NCI-H146 treated with DMSO at 0.1 percent for 48 hours (cell line): Measurements from ENCODE around the gene ABHD5.

Experiments used
- DNase-seq: peaks from one replicate; lab custom pipeline; 2025; ENCODE audit not compliant: unreplicated experiment; lab: John Stamatoyannopoulos, UW

ABHD5 gene

DNA sequence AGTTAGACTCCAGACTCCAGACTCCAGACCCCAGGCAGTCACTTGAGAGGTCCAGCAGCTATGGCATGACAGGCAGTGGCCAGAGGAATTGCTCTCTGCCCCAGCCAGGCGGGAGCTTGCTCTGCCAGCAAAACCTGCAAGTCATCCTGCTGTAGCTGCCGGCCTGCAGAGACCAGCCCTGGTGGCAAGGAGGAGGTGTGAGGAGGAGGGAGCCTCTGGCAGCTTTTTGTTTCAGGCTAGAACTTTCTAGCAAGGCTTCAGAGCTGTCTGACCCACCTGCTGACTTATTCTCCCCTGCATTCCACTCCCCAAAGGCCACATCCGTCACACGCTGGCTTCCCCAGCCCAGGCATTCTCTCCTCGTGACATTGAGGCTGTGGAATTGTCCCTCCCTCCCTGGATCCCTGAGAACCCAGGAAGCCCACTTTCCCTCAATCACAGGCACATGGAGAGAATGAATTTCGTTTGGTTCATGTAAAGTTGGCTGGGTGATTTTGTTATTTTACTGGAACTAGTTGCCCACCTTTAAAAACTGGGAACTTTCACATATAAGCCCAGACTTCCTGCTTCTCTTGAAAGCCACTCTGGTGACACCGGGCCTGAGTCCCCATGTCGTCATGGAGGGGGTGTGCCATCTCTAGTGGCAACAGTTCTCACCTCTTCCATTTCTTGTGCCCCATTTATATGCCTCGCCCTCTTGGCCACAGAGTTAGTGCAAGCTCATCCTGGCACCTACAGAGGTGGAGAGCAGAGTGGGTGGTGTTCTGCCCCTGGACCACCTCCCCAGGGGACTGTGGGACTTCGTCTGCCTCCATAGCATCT, 82.7 kb downstream of the ABHD5 start:
- no peak for DNase-seq

DNA sequence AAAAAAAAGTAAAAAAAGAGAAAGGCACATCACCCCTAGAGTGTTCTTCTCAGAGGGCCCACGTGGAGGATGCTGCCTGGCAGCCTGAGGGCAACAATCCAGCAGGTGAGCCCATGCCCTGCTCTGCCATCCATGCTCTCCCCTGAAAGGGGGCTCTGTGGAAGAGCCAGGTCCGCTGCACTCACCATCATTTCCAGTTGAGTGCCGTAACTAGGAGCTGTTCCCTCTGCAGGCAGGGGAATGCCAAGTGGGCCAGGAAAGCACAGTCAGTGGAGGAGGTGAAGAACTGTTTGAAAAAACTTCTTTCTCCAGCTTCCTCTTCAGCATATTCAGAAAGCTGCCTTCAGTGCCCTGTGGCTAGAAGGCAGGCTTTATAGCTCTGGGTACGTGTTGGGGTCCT, 84.1 kb downstream of the ABHD5 start:
- no peak for DNase-seq

DNA sequence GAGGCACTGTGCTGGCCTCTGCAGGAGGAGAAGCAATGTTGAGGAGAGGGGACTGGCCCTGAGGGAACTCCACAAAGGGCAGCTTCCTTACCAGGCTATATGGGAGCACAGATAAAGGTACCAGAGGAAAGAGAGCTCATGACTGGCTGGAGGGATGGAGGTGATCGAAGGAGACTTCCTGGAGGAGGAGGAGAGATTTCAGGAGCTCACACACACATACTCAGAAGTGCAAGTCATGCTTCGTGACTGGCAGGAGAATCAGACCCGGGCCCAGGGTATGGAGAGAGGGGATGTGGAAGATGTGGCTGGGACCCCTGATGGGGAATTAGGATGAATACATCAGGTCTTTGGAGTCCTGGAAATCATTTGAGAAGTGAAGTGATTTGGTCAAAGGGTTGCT, 85.4 kb downstream of the ABHD5 start:
- no peak for DNase-seq

DNA sequence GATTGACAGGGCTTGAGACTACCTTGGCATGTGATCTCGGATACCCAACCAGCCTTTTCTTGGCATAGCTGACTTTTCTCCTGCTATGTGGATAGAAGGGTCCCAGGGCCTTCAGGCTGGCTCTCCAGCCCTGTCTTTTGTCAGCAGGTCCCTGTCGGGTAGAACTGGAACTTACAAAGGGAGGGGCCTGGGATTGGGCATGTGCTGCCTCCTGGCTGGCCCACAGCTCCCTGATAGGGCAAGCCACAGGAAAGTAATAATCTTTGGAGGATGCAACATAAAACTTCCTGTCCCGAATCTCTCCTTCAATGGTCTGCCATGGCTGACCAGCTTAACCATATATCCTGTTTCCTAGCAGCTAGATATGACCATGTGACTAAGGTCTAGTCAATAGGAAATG, 89.1 kb downstream of the ABHD5 start:
- no peak for DNase-seq

DNA sequence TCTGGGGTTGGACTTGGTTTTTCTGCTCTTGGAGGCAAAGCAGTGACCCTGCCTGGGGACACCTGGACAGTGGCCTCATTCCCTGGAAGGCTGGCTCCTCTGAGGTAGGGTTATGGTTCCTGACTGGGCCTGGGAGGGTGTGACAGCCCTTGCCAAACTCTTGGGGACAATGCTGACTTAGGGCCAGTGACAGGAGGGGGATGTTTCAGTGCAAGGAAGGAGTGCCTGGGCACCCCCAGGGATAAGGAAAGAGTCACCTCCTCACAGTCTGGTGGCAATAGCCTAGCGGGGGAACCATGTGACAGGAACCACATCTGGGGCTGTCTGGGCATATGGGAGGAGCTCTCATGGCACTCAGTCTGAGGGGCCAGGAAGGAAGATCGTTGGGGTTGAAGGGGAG, 91.8 kb downstream of the ABHD5 start:
- no peak for DNase-seq
